ENCODE results near the gene SGK1.
A peak's percentile ranks its signal among the peaks of the same experiment; 100 is the strongest.
"Not testable (repeated sequence)": the region's sequence is repeated elsewhere in the genome, so short reads cannot be mapped to it uniquely, and the experiment has no call there.

SGK1 gene

GRCh38 chr6:134182528-134182927 is 135.4 kb downstream of the SGK1 start:
- no peak for DNase-seq

GRCh38 chr6:134181726-134182125 is 136.2 kb downstream of the SGK1 start:
- not testable (repeated sequence) for DNase-seq

GRCh38 chr6:134181251-134181650 is 136.7 kb downstream of the SGK1 start:
- DNase-seq, result not testable (repeated sequence)

GRCh38 chr6:134180540-134180939 is 137.4 kb downstream of the SGK1 start:
- DNase-seq, result not testable (repeated sequence)

GRCh38 chr6:134178161-134179044 is 139.5 kb downstream of the SGK1 start:
- DNase-seq, result peak; percentile 85

- no peak for DNase-seq
Observed at GRCh38 chr6:134177753-134178160, 140.2 kb downstream of the SGK1 start.

GRCh38 chr6:134177236-134177635 is 140.7 kb downstream of the SGK1 start:
- no peak for DNase-seq

GRCh38 chr6:134176264-134176975 is 141.5 kb downstream of the SGK1 start:
- DNase-seq, result no peak

GRCh38 chr6:134175532-134176263 is 142.2 kb downstream of the SGK1 start:
- DNase-seq, result peak; percentile 52

GRCh38 chr6:134174672-134175531 is 143.0 kb downstream of the SGK1 start:
- peak; percentile 96 for DNase-seq

- DNase-seq, result peak; percentile 90
Observed at GRCh38 chr6:134173936-134174671, 143.8 kb downstream of the SGK1 start.

- no peak for DNase-seq
Observed at GRCh38 chr6:134173366-134173725, 144.6 kb downstream of the SGK1 start.

- DNase-seq, result no peak
Observed at GRCh38 chr6:134172706-134173365, 145.1 kb downstream of the SGK1 start.

GRCh38 chr6:134172020-134172705 is 145.7 kb downstream of the SGK1 start:
- no peak for DNase-seq

GRCh38 chr6:134171517-134171916 is 146.4 kb downstream of the SGK1 start:
- DNase-seq, result no peak

- no peak for DNase-seq
Observed at GRCh38 chr6:134170844-134171243, 147.1 kb downstream of the SGK1 start.

- no peak for DNase-seq
Observed at GRCh38 chr6:134169871-134170486, 147.9 kb downstream of the SGK1 start.

GRCh38 chr6:134168590-134169208 is 149.2 kb downstream of the SGK1 start:
- no peak for DNase-seq

GRCh38 chr6:134166511-134167261 is 151.2 kb downstream of the SGK1 start:
- no peak for DNase-seq

Data from activated CD8-positive, alpha-beta memory T cell treated with anti-CD3 and anti-CD28 coated beads, Interleukin-2, amount 50 U/mL, for 4 hours (primary cell).